Suppressor macrophage treated with lipopolysaccharide for 1 hour (primary cell): Measurements from ENCODE around the gene OR6B2.
A peak's percentile ranks its signal among the peaks of the same experiment; 100 is the strongest.
"Not testable (repeated sequence)": the region's sequence is repeated elsewhere in the genome, so short reads cannot be mapped to it uniquely, and the experiment has no call there.

Experiments
- DNase-seq, 3 donors: peaks; one replicate each; pipeline ENCODE4 v3.0.0-alpha.2; 2020 to 2022

OR6B2 gene

GRCh38 chr2:240030379-240031094, at the start of gene OR6B2:
OR6B2 (minus strand) TSS chr2:240030429; CDS start chr2:240030429, 0 bp downstream.
- no peak for DNase-seq

GRCh38 chr2:240078631-240079030, 48.4 kb upstream of the OR6B2 start:
- no peak for DNase-seq

GRCh38 chr2:240077442-240077841, 47.2 kb upstream of the OR6B2 start:
- no peak for DNase-seq

- DNase-seq = no peak
Measured at GRCh38 chr2:240074545-240074944, 44.3 kb upstream of the OR6B2 start.

- no peak for DNase-seq
Measured at GRCh38 chr2:240070907-240071306, 40.7 kb upstream of the OR6B2 start.

- no peak for DNase-seq
Measured at GRCh38 chr2:240069829-240070228, 39.6 kb upstream of the OR6B2 start.

GRCh38 chr2:240068193-240068592, 38.0 kb upstream of the OR6B2 start:
- DNase-seq = no peak

- DNase-seq = no peak
Measured at GRCh38 chr2:240066489-240066888, 36.3 kb upstream of the OR6B2 start.

- DNase-seq = no peak
Measured at GRCh38 chr2:240064898-240065297, 34.7 kb upstream of the OR6B2 start.

- peak; percentile 71 to 75 (median 74) for DNase-seq
Measured at GRCh38 chr2:240060977-240061591, 30.9 kb upstream of the OR6B2 start.

- no peak for DNase-seq
Measured at GRCh38 chr2:240056678-240057077, 26.4 kb upstream of the OR6B2 start.

- DNase-seq = no peak
Measured at GRCh38 chr2:240055177-240055917, 25.1 kb upstream of the OR6B2 start.

- no peak for DNase-seq
Measured at GRCh38 chr2:240053173-240054155, 23.2 kb upstream of the OR6B2 start, which contains the start of gene OR6B3. OR6B3 (minus strand) TSS chr2:240053521.

- no peak for DNase-seq
Measured at GRCh38 chr2:240052524-240052923, 22.3 kb upstream of the OR6B2 start.

- DNase-seq = no peak
Measured at GRCh38 chr2:240051697-240052096, 21.5 kb upstream of the OR6B2 start.

GRCh38 chr2:240050278-240050677, 20.0 kb upstream of the OR6B2 start:
- no peak for DNase-seq

- no peak for DNase-seq
Measured at GRCh38 chr2:240048237-240048636, 18.0 kb upstream of the OR6B2 start.

GRCh38 chr2:240045098-240045497, 14.9 kb upstream of the OR6B2 start:
- no peak for DNase-seq

GRCh38 chr2:240044096-240044495, 13.9 kb upstream of the OR6B2 start:
- not testable (repeated sequence) for DNase-seq

GRCh38 chr2:240043279-240043989, 13.2 kb upstream of the OR6B2 start:
- no peak for DNase-seq

GRCh38 chr2:240042740-240043139, 12.5 kb upstream of the OR6B2 start:
- no peak for DNase-seq

- no peak for DNase-seq
Measured at GRCh38 chr2:240041363-240041762, 11.1 kb upstream of the OR6B2 start.
